KBM-7 (cell line): ENCODE measurements around the gene WFS1.

Source experiments
- DNase-seq: peaks from one replicate; pipeline ENCODE4 v3.0.0-alpha.2; 2015
- in situ Hi-C: fragments of 300-500 bp; cut with MboI; formaldehyde crosslinking; loops from 2 replicates; pipeline ENCODE4 v1.14.3; 2020; ENCODE audit warnings: low sequenced_read_pairs, low pct_unique_long_range_greater_than_20kb, mixed read lengths

Gene WFS1

DNA sequence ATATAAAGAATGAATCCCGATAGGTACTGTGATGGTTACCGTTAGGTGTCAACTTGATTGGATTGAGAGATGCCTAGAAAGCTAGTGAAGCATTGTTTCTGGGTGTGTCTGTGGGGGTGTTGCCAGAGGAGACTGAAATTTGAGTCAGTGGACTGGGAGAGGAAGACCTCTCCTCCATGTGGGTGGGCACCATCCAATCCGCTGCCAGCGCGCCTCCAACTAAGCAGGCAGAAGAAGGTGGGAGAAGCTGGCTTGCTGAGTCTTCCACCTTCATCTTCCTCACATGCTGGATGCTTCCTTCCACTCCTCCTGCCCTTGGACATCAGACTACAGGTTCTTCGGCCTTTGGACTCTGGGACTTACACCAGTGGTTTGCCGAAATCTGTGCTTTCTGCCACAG, 40.1 kb downstream of the WFS1 start:
- in situ Hi-C loops = no loop called here
- DNase-seq = no peak

DNA sequence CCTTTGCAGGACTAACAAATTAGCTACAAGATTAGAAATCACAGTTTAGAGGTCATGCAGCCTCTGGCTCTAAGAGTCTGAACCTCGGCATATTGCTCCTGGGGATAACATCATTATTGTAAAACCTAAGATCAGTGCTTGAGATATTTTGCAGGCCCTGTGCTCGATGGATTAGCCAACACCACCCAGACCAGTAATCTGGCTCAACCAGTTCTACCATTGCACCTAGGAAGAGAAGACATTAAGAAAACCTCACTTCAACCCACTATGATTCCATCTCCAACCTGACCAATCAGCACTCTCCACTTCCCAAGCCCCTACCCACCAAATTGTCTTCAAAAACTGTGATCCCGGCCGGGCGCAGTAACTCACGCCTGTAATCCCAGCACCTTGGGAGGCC, 43.6 kb downstream of the WFS1 start:
- in situ Hi-C loops = no loop called here
- no peak for DNase-seq

DNA sequence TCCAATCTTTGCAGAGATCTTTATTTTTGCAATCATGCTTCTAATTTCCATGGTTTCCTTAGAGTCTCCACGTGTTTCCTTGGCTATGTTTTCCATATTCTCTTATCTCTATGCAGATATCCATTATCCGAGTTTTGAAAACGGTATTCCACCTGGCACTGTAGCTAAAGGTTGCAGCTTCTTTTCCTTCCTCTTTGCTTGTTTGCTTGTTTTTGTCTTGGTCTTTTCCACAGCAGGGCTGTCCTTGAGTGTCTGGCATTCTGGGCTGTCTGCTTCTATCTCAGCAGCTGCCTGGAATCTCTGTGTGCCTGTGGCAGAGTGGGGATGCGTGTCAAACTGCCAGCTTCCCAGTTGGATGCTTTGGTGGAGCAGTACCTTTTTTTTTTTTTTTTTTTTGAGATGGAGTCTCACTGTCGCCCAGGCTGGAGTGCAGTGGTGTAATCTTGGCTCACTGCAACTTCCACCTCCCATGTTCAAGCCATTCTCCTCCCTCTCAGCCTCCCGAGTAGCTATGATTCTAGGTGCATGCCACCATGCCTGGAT, 46.9 kb downstream of the WFS1 start:
- DNase-seq = no peak
- in situ Hi-C loops = no loop called here

DNA sequence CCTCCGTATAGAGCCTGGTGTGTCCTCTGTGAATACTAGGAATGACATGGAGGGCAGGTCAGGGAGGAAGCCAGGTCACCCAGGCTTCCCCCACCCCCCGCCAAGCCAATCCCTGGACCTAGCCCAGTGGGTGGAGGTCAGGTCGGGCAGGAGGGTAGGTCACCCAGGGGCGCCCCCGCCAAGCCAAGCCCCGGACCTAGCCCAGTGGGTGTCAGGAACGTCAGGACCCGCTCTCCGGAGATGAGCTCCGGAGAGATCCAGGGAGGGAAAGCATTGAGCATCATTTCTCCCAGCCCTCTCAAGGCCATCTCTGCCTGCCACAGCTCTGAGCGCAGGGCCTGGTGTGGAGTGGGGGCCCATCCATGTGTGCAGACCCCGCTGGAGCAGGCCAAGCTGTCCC, 48.6 kb downstream of the WFS1 start:
- in situ Hi-C loops = no loop called here
- DNase-seq = no peak

DNA sequence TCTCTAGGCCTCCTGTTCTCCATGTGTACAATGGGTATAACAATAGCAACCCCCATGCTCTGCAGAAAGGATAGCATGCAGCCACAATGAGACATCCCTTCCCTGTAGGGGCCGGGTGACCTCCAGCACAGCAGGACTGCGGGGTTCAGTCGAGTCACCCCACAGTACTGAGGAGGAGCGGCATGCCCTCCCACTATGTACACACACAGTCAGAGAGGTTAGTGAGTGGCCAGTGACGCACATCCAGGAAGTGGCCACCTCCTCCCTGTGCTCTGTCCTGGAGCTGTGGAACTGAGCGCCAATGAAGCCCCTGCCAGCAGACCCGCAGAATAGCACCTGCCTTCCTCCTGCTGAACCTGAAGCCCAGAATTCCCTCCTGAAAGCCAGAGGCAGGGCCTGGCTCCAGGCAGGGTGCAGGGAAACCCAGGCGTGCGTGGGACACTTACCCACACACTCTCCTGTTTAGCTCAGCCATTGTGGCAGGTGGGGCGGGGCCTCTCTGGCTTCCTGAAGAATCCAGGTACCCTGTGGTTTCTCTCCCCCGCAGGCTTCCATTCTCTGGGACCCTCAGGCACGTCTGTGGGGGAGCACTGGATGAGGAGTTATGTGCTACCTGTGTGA, 50.0 kb downstream of the WFS1 start:
- no peak for DNase-seq
- in situ Hi-C loops = no loop called here

DNA sequence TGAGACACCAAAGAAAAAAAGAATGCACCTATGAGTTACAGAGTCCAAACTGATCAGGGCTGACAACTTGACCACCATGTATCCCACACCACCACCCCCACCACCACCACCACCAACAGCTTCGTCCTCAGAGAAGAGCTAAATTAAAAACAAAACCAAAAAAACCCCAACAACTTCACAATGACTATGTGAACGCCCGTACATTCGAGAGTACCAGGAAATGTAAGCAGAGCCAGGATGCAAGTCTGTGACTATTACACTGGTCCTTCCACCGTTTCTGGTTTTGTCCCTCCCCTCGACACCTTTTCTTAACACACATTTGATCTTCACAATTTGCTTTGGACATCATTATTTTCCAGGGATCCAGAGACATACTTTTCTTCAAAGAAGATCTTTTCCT, 51.0 kb downstream of the WFS1 start:
- in situ Hi-C loops = no loop called here
- no peak for DNase-seq

DNA sequence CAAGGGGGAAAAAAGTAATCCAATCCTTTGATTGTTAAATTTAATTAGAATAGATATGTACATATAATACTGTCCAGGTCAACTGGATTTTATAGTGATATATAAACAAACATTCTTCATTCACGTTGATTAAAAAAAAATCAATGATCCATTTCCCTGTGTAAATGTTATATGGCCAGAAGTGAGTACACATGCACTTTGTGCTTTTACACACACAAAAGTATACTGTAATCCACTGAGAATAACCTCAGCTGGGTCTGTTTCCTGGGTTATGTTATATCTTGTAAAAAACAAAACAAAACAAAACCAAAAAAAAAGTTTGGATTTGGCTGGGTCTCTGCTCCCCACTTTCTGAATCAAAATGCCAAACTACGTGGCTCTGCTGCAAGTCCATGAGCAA, 51.7 kb downstream of the WFS1 start:
- in situ Hi-C loops = no loop called here
- no peak for DNase-seq

DNA sequence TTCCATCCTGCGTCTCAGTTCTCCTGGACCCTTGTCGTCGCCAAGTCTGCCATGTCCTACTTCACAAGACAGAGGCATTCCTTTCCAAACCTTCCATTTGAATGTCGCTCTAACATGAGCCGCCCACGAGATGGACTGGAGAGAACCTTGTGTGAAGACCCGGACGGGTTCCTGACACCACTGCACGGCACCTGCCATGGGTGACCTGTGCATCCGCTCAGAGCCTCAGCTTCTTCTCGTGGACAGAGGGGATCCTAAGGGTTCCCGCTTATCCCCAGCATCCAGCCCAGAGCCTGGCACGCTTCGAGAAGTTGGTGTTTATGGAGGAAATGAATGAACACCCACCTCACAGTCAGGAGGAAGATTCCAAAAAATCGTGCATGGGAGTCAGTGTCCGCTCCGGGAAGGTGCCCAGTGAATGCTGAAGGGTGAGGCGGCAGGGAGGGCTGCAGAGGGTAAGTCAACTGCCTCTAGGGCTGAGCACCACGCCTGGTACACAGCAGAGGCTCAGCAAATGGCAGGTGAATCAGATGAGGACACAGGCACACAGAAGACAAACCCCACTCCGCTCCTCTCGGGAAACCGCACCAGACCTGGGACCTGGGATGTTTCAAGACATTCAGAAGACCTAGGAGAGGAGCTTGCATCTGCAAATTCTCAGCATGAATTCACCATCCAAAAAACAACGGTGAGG, 52.6 kb downstream of the WFS1 start:
- in situ Hi-C loops = no loop called here
- DNase-seq = no peak

DNA sequence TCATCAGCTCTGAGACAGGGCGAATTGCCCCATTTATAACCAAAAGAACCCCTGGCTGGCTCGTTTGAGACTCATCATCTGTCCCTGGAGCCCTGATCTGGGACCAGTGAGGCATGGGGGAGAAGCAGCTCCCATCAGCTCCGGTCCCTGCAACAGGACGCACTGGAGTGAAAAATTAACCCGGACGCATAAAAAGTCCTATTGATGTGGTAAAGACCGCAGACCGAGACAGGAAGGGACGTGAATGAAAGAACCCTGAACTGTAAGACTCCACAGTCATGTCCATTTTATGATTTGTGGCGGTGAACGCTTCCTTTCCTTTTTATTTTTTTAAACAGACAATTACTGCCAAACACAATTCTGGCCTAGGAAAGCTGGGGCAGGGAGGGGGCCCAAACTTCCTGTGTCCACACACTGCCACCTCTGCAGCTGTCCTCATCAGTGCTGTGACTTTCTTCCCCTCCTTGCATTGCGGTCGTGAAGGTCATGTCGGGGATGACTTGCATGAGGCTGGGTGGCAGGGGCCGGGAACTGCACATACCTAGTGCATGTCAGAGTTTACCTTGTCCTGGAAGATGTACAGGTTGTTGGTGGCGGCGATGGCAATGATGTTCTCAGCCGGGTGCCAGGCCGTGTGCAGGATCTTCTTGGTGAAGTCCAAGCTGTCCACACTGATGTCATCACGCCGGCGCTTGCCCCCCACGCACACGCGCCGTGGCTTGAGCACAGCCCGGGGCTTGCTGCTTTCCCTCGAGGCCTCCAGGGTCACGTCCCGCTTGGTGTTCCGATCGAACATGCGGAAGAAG, 53.3 kb downstream of the WFS1 start:
- DNase-seq = peak; percentile 27
- in situ Hi-C loops = no loop called here

DNA sequence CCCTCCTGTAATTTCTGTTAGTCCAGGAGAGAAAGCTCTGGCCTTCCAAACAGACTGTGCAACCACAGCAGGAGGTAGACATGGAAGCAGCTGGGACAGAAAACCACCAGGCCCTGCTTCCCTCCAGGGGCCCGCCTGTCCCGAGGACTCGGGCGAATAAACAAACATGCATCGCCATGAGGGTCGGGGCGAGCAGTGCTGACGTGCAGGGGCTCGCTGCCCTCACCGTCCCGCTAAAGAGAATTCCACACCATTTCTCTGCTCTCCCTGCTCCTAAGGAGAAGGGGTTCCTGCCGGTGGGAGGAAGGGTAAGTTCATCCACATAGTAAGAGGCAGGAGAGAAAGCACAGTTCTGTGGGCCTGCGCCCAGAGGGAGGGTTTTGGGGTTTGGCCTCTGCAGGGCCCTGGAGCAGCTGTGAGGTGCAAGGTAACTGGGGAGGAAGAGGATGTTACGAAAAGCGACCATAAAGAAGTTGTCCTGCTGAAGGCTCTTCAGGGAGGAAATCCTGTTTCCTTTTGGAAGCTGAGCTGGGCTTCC, 54.9 kb downstream of the WFS1 start:
- DNase-seq = no peak
- in situ Hi-C loops = no loop called here

DNA sequence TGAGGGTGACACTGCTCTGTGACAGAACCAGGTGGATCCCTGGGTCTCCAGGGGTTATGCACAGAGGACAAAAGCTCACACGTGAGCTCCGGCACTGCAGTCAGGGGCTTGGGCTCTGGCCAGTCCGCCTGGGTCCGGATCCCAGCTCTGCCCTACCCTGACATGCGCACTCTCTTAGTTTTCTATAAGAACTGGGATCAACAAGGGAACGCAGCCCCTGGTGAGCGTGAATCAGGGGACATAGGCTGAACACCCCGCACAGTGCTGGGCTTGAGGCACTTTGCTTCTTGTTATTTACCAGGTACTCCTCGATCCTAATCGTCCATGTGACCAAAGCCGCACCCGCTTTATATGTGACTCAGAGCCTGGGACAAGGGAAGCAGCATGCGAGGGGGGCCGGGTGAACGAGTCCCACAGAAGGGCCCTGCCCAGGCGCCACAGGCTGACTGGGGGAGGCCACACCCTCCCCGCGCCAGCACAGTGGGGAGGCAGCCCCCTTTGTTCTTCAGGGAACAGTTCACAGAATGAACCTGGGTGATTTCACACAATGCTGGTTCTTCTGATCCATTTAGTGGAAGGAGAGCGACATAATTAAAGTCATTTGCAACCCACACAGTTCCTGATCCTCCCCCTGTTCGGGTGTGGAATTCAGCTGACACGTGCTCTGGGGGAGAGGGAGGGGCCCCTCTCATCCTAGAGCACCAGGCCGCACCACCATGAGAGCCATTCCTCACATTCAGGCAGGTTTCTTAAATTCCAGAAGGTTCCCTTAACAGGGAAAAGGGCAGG, 55.5 kb downstream of the WFS1 start:
- DNase-seq = no peak
- in situ Hi-C loops = loop anchor here (5.0 kb wide), 1 partner anchor 63 kb away; no protein-coding TSS in a partner anchor

DNA sequence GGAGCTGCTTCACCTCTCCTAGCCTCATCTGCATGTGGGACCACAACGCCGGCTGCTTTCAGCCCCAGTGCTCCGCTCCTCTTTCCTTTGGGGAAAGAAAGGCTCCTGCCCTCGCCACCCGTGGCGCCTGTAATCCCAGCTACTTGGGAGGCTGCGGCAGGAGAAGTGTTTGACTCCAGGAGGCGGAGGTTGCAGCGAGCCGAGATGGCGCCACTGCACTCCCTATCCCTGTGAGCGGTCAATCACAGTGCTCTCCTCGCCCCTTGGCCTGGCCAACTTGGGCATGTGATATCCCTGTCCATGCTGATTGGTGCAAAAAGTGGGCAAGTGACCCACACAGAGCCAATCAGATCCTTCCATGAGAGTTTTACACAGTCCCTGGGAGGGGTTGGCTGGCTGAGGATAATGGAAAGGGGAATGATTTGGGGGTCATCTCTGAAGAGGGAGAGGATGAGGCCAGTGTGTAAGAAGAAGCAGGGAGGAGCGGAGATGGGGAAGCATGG, 56.2 kb downstream of the WFS1 start:
- in situ Hi-C loops = loop anchor here (5.0 kb wide), 1 partner anchor 64 kb away; no protein-coding TSS in a partner anchor
- DNase-seq = no peak

DNA sequence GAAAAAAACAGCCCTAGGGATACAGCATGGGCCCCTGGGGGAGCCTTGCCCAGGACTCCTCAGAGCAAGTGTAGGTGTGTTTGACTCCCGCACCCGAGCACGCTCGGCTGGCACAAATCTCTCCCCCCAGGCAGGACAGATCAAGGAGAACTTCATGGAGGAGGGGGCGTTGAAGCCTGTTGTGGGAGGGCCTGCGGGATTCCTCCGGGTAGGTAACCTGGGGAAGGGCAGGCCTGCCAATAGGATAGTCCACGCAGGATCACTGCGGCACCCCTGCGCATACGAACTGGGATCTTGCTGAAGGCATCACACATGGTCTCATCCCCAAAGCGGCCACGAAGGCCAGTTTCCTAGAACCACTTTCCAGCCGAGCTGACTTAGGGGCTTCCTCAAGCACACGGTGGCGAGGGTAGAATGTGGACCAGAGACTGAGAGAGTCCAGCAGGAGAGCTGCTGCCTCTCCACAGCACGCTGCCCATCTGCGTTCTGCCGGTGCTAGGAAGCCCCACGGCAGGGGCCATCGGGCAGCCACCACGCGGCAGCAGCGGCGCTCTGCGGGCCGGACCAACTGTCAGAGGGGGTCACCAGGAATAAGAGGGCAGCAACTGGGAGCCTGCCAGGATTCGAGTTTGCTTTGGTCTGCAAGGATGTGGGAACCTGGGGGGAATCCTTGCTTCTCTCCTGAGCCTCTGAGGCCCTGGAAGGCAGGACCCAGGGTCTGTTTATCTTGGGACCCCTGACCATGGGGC, 56.8 kb downstream of the WFS1 start:
- no peak for DNase-seq
- in situ Hi-C loops = loop anchor here (5.0 kb wide), 1 partner anchor 64 kb away; no protein-coding TSS in a partner anchor

DNA sequence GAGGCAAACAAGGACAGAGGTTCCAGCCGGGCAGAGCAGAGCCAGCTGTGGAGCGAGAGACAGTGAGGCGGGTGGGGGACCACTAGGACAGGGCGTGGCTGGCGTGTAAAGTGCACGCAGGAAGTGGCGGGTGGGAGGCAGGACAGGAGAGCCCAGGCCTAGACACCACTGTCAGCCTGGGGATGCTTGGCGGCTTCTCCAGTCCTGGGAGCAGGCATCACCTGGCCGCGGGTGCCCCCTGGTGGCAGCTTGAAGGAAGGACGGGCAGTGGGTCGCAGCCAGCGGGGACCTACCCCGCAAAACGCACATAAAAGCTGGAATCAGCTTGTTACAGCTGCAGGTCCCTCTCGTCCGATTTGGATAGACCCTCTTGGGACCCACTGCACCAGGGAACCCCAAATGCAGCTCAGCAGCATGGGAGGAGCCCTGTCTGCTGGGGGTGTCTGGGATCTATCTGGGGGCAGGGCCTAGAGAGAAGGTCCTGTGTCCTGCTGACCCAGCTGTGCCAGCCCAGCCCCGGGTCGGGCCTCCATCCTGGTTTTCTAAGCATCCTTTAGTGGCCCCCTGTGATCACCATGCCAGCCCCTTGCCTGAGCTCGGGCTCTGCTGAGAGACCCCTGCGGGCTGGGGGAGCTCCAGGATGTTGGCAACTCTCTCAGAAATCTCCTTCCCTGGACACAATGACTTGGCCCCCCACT, 57.7 kb downstream of the WFS1 start:
- DNase-seq = peak; percentile 81
- in situ Hi-C loops = loop anchor here (5.0 kb wide), 1 partner anchor 65 kb away; no protein-coding TSS in a partner anchor

DNA sequence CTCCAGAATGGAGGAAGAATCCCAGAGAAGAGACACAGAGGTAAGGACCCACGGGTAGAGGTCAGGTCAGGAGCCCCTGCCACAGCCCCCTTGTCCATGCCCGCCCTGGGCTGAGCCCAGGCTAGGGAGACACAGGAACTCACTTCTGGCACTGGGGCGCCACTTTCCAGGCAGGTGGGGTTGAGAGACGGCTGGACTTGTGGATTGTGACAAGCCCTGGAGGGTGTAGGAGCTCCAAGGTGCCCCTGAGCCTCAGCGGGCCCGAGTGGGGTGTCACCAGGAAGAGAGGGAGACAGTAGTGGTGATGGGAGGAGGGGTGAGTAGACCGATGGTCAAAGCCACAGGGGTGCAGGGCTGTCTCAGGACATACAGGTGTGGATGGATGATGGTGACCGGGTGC, 58.9 kb downstream of the WFS1 start:
- DNase-seq = no peak
- in situ Hi-C loops = loop anchor here (5.0 kb wide), 1 partner anchor 66 kb away; no protein-coding TSS in a partner anchor

DNA sequence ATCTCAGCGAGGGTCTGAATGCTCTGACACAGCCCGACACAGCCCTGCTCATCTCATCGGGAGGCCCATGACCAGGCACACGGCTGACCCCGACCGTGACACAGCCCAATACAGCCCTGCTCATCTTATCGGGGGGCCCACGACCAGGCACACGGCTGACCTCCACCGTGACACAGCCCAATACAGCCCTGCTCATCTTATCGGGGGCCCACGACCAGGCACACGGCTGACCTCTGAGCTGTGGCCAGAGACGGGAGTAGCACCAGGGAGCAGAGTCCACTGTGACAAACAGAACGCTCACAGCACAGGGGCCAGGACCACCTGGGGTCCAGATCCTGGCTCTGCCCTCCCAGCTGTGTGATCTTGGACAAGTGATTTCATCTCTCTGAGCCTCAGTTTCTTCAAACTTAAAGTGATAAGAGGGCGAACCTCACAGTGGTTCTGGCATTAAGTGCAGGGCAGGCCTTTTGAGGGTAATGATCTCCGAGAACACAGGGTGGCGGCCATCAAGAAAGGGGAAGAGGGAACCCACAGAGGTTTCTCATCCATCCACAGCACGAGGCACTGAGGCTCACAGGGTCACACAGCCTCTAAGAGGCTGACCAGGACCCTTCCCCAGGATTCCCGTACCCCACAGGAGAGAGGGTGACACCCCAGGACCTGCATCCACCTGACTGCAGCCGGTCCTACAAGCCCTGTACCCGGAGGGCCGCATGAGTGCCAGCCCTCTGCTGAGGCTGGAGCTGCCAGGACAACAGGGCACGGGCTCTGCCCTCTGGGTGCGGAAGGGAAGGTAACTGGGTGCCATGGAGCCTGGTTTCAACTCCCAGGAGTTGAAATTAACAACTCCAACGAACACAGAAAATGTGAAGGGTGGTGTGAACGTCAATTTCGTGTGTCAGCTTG, 60.1 kb downstream of the WFS1 start:
- in situ Hi-C loops = loop anchor here (5.0 kb wide), 1 partner anchor 67 kb away; no protein-coding TSS in a partner anchor
- DNase-seq = no peak
